IMR-90 (cell line): ENCODE data around the gene NECAB2. TPM values are rescaled to one million over a fixed set of nuclear protein-coding genes. Genes with fewer than 3 reads are reported as not detected.

Source experiments
- ATAC-seq: fragments of 200-7000 bp; cut with Tn5 transposase; 2 replicates; pipeline ENCODE4 v1.9.1; 2020; ENCODE audit warnings: low read depth, mild to moderate bottlenecking, moderate library complexity
- BruUV-seq: library from RNA; stranded (reverse); fragments of 400-500 nt; replicated peaks from 2 replicates; lab custom pipeline; 2021; lab: Mats Ljungman, UMichigan
- CTCF ChIA-PET: fragments of 300-600 bp; formaldehyde crosslinking; extraction: SDS; loops from one replicate; lab custom pipeline; 2021; ENCODE audit warnings: antibody characterized with exemption; lab: Yijun Ruan, JAX
- POLR2A ChIA-PET: fragments of 300-600 bp; sonication (Branson Sonifier 250); formaldehyde crosslinking; loops from one replicate; lab custom pipeline; 2022; ENCODE audit warnings: antibody characterized with exemption; ENCODE audit not compliant: unreplicated experiment; lab: Charles Lee
- DNase-seq: peaks from one replicate; pipeline ENCODE4 v3.0.0; 2013
- H2AFZ ChIP-seq: replicated peaks from 2 replicates; pipeline ENCODE3; 2013; ENCODE audit warnings: low read length, mild to moderate bottlenecking; ENCODE audit not compliant: poor library complexity
- H2AK5ac ChIP-seq: 2 replicates; pipeline ENCODE4 v1.6.1; 2013; ENCODE audit warnings: low read depth, low read length, inconsistent platforms
- H2AK9ac ChIP-seq: replicated peaks from 2 replicates; pipeline ENCODE3; 2013; ENCODE audit warnings: mild to moderate bottlenecking, low read depth, low read length, moderate library complexity; ENCODE audit not compliant: poor library complexity
- H2BK120ac ChIP-seq: 2 replicates; pipeline ENCODE4 v1.6.1; 2013; ENCODE audit warnings: low read depth, low read length, inconsistent platforms
- H2BK15ac ChIP-seq: 3 replicates; pipeline ENCODE4 v1.6.1; 2013; ENCODE audit warnings: low read depth, low read length, inconsistent platforms
- H2BK20ac ChIP-seq: 2 replicates; pipeline ENCODE4 v1.6.1; 2013; ENCODE audit warnings: low read depth, mild to moderate bottlenecking, inconsistent platforms, low read length, moderate library complexity
- H2BK5ac ChIP-seq: 2 replicates; pipeline ENCODE4 v1.6.1; 2013; ENCODE audit warnings: mild to moderate bottlenecking, low read depth, low read length, inconsistent platforms; ENCODE audit not compliant: poor library complexity, severe bottlenecking
- H3K14ac ChIP-seq: replicated peaks from 2 replicates; pipeline ENCODE4 v1.6.1; 2013; ENCODE audit warnings: low read depth, low read length, inconsistent platforms
- H3K18ac ChIP-seq: 2 replicates; pipeline ENCODE4 v1.6.1; 2013; ENCODE audit warnings: low read depth, low read length, control low read depth
- H3K23ac ChIP-seq: 2 replicates; pipeline ENCODE4 v1.6.1; 2013; ENCODE audit warnings: low read depth, low read length, inconsistent platforms
- H3K27ac ChIP-seq: 2 replicates; pipeline ENCODE4 v1.5.1; 2013; ENCODE audit warnings: mild to moderate bottlenecking, control low read depth, low read length; ENCODE audit not compliant: insufficient read depth
- H3K27me3 ChIP-seq: 2 replicates; pipeline ENCODE4 v1.6.1; 2013; ENCODE audit warnings: low read length; ENCODE audit not compliant: control insufficient read depth, insufficient read depth
- H3K36me3 ChIP-seq: 2 replicates; pipeline ENCODE4 v1.6.1; 2013; ENCODE audit warnings: low read length, mixed read lengths; ENCODE audit not compliant: control insufficient read depth, insufficient read depth
- H3K4ac ChIP-seq: 2 replicates; pipeline ENCODE4 v1.6.1; 2013; ENCODE audit warnings: low read depth, low read length, inconsistent platforms
- H3K4me1 ChIP-seq: 2 replicates; pipeline ENCODE4 v1.6.1; 2013; ENCODE audit warnings: low read length, mixed read lengths; ENCODE audit not compliant: control insufficient read depth, insufficient read depth
- H3K4me2 ChIP-seq: 2 replicates; pipeline ENCODE4 v1.6.1; 2013; ENCODE audit warnings: low read depth, mild to moderate bottlenecking, control low read depth, low read length, moderate library complexity
- H3K4me3 ChIP-seq: 2 replicates; pipeline ENCODE4 v1.5.1; 2013; ENCODE audit warnings: low read depth, mild to moderate bottlenecking, control low read depth, low read length, moderate library complexity; ENCODE audit not compliant: insufficient read depth
- H3K56ac ChIP-seq: 2 replicates; pipeline ENCODE4 v1.6.1; 2013; ENCODE audit warnings: low read length, inconsistent platforms; ENCODE audit not compliant: insufficient read depth; ENCODE audit errors: extremely low read depth
- H3K79me1 ChIP-seq, 2 experiments: 2 replicates each; pipeline ENCODE4 v1.6.1; 2013; ENCODE audit warnings: low read length in 2 of 2, inconsistent platforms in 1 of 2, low read depth in 1 of 2
- H3K9ac ChIP-seq: 2 replicates; pipeline ENCODE4 v1.6.1; 2013; ENCODE audit warnings: low read depth, low read length, control low read depth
- H3K9me1 ChIP-seq: 2 replicates; pipeline ENCODE4 v1.6.1; 2013; ENCODE audit warnings: low read length, inconsistent platforms; ENCODE audit not compliant: insufficient read depth
- H3K9me3 ChIP-seq: 2 replicates; pipeline ENCODE4 v1.6.1; 2013; ENCODE audit warnings: low read length; ENCODE audit not compliant: control insufficient read depth, insufficient read depth
- H4K20me1 ChIP-seq: 2 replicates; pipeline ENCODE4 v1.6.1; 2013; ENCODE audit warnings: low read length, inconsistent platforms; ENCODE audit not compliant: insufficient read depth
- H4K5ac ChIP-seq: 2 replicates; pipeline ENCODE4 v1.6.1; 2013; ENCODE audit warnings: mild to moderate bottlenecking, low read depth, low read length, control low read depth
- H4K8ac ChIP-seq, 2 experiments: 2 replicates each; pipeline ENCODE4 v1.6.1; 2013; ENCODE audit warnings: low read depth in 2 of 2, low read length in 2 of 2, control low read depth in 1 of 2, inconsistent platforms in 1 of 2
- H4K91ac ChIP-seq: 2 replicates; pipeline ENCODE4 v1.6.1; 2013; ENCODE audit warnings: low read depth, low read length, inconsistent platforms; ENCODE audit not compliant: insufficient read depth
- BHLHE40 ChIP-seq: fragments of 150-350 bp; IDR thresholded peaks from 2 replicates; pipeline ENCODE4 v1.6.1; 2016; ENCODE audit warnings: mild to moderate bottlenecking, low read depth, low read length
- CEBPB ChIP-seq: IDR thresholded peaks from 2 replicates; pipeline ENCODE4 v1.6.1; 2012; ENCODE audit warnings: low read depth, low read length, improper control_type of control experiment
- CTCF ChIP-seq: conservative IDR thresholded peaks from 2 replicates; pipeline ENCODE4 v1.5.1; 2012; ENCODE audit warnings: mild to moderate bottlenecking, low read depth, low read length, improper control_type of control experiment
- ELK1 ChIP-seq: fragments of 150-350 bp; IDR thresholded peaks from 2 replicates; pipeline ENCODE4 v1.6.1; 2016; ENCODE audit warnings: low read depth, mild to moderate bottlenecking, low read length, moderate library complexity, borderline replicate concordance
- FOS ChIP-seq: fragments of 150-350 bp; IDR thresholded peaks from 2 replicates; pipeline ENCODE4 v1.6.1; 2016; ENCODE audit warnings: low read depth, low read length
- MAFK ChIP-seq: IDR thresholded peaks from 2 replicates; pipeline ENCODE4 v1.6.1; 2012; ENCODE audit warnings: low read depth, low read length, improper control_type of control experiment
- MAZ ChIP-seq: IDR thresholded peaks from 2 replicates; pipeline ENCODE4 v1.6.1; 2012; ENCODE audit warnings: low read depth, mild to moderate bottlenecking, low read length, improper control_type of control experiment, moderate library complexity, borderline replicate concordance
- MXI1 ChIP-seq: IDR thresholded peaks from 2 replicates; pipeline ENCODE4 v1.6.1; 2012; ENCODE audit warnings: low read depth, mild to moderate bottlenecking, low read length, moderate library complexity, borderline replicate concordance
- NFE2L2 ChIP-seq: fragments of 150-350 bp; IDR thresholded peaks from 2 replicates; pipeline ENCODE4 v1.6.1; 2016; ENCODE audit warnings: low read depth, mild to moderate bottlenecking, low read length
- RAD21 ChIP-seq: IDR thresholded peaks from 2 replicates; pipeline ENCODE4 v1.6.1; 2012; ENCODE audit warnings: low read length, improper control_type of control experiment
- RCOR1 ChIP-seq: IDR thresholded peaks from 2 replicates; pipeline ENCODE4 v1.6.1; 2012; ENCODE audit warnings: mild to moderate bottlenecking, low read length, improper control_type of control experiment; ENCODE audit not compliant: insufficient replicate concordance
- RFX5 ChIP-seq: IDR thresholded peaks from 2 replicates; pipeline ENCODE4 v1.8.0; 2012; ENCODE audit warnings: low read depth, mild to moderate bottlenecking, low read length, moderate library complexity
- SMC3 ChIP-seq: fragments of 150-350 bp; IDR thresholded peaks from 2 replicates; pipeline ENCODE4 v1.6.1; 2016; ENCODE audit warnings: low read depth, mild to moderate bottlenecking, antibody characterized with exemption, low read length, moderate library complexity
- USF2 ChIP-seq: fragments of 150-350 bp; IDR thresholded peaks from 2 replicates; pipeline ENCODE4 v1.6.1; 2017; ENCODE audit warnings: mild to moderate bottlenecking, antibody characterized with exemption, low read length, low read depth
- WGBS, 2 experiments: methylation state at CpG; one replicate each; pipeline versions ENCODE4 v1.1.5 to v1.1.7; 2013; ENCODE audit warnings: missing lambda C conversion rate in 2 of 2; ENCODE audit not compliant: insufficient read length in 1 of 2; ENCODE audit errors: extremely low coverage in 2 of 2; 5-methylcytosine and 5-hydroxymethylcytosine counted together
- dilution Hi-C: fragments of 300-500 bp; cut with HindIII; formaldehyde crosslinking; loops from one replicate; pipeline ENCODE4 v1.14.3; 2018; ENCODE audit warnings: low sequenced_read_pairs; ENCODE audit not compliant: unreplicated experiment
- in situ Hi-C: fragments of 300-500 bp; cut with MboI; formaldehyde crosslinking; loops from 3 replicates; pipeline ENCODE4 v1.14.3; 2019; ENCODE audit warnings: low sequenced_read_pairs, inconsistent platforms, mixed read lengths
- intact Hi-C: fragments of 100-400 bp; cut with micrococcal nuclease; formaldehyde crosslinking; loops from 2 replicates; pipeline ENCODE4 v1.10.0; 2022
- polyA plus RNA-seq, 3 experiments: library from polyadenylated mRNA; depleted of rRNA; stranded (reverse); fragments of >200 nt; gene quantifications; 2 replicates each; pipeline ENCODE4 v1.2.3, GENCODE V29; 2012; ENCODE audit warnings: low replicate concordance in 1 of 3
- total RNA-seq: library from RNA; depleted of rRNA; stranded (reverse); fragments of >200 nt; gene quantifications from 2 replicates; pipeline ENCODE4 v1.2.3, GENCODE V29; 2012

NECAB2 gene
- total and polyA plus RNA-seq, 2 of the 4 experiments (the other 2 are of a cell fraction): 0.27 TPM; not detected in 1

GRCh38 chr16:84045818-84046470 lies 77.9 kb downstream of the NECAB2 start:
- no peak overlapping the region for H3K18ac ChIP-seq
- peaks cover 26% of the 10 kb centered on the region for H3K27me3 ChIP-seq
- no peak overlapping the region for H2BK5ac ChIP-seq
- BruUV-seq: no TSS peak
- no peak overlapping the region for H4K5ac ChIP-seq
- no peak overlapping the region for H3K56ac ChIP-seq
- 68% methylated on average over 4 of the region's 19 CpGs; no CpG with 5 or more reads in 1 of the 2 experiments for WGBS, 2 experiments
- intact Hi-C loops: no loop called here
- no peak overlapping the region for H3K9ac ChIP-seq
- H2BK15ac ChIP-seq: no peak overlapping the region
- CTCF ChIA-PET: no interaction called here
- H3K36me3 ChIP-seq: peaks cover 9% of the 10 kb centered on the region; the same call in 1 of the 2 replicates
- no peak overlapping the region for H4K91ac ChIP-seq
- no peak overlapping the region for H3K4ac ChIP-seq
- no peaks in the 10 kb centered on the region for H3K79me1 ChIP-seq
- no peak overlapping the region for H3K23ac ChIP-seq
- H3K14ac ChIP-seq: no peak overlapping the region
- no peak overlapping the region for H4K8ac ChIP-seq
- no peak overlapping the region for H2BK120ac ChIP-seq
- H2AFZ ChIP-seq: no peak overlapping the region
- no peaks in the 10 kb centered on the region for H3K4me1 ChIP-seq
- no peak for DNase-seq
- 0 out of 2 replicates have a peak, but pooled peaks cover 3% of the 10 kb centered on the region for H4K20me1 ChIP-seq
- H3K9me1 ChIP-seq: no peaks in the 10 kb centered on the region
- no peak for TF ChIP-seq RAD21
- no peak for TF ChIP-seq FOS
- TF ChIP-seq NFE2L2: no peak
- no peak for TF ChIP-seq BHLHE40
- TF ChIP-seq MAFK: no peak
- TF ChIP-seq USF2: no peak
- TF ChIP-seq MAZ: no peak
- TF ChIP-seq SMC3: no peak
- no peak for TF ChIP-seq CTCF
- TF ChIP-seq RCOR1: no peak
- TF ChIP-seq ELK1: no peak
- TF ChIP-seq CEBPB: no peak
- no peak for TF ChIP-seq RFX5
- no peak for TF ChIP-seq MXI1
- no peak overlapping the region for H3K27ac ChIP-seq
- H3K9me3 ChIP-seq: no peaks in the 10 kb centered on the region
- H2AK5ac ChIP-seq: no peak overlapping the region
- dilution Hi-C loops: no loop called here
- in situ Hi-C loops: no loop called here
- H3K4me3 ChIP-seq: no peak overlapping the region
- H3K4me2 ChIP-seq: no peak overlapping the region
- ATAC-seq: no peak
- no peak overlapping the region for H2BK20ac ChIP-seq
- H2AK9ac ChIP-seq: no peak overlapping the region
- POLR2A ChIA-PET: no interaction called here
